Cardiac fibroblast (primary cell): Measurements from ENCODE around the gene FCHSD2.
A peak's percentile ranks its signal among the peaks of the same experiment; 100 is the strongest.

Experiments used
- DNase-seq, 2 donors: peaks; one replicate each; pipeline versions ENCODE4 v3.0.0 to v3.0.0-alpha.2; 2010; ENCODE audit warnings: low read depth in 2 of 2
- H3K4me3 ChIP-seq, 2 donors: replicated peaks in 1 of 2; 1 replicate in 1 of 2; 2 replicates in 1 of 2; pipeline ENCODE4 v1.5.1; 2011; ENCODE audit warnings: low read depth in 2 of 2, low read length in 2 of 2, mild to moderate bottlenecking in 2 of 2, moderate library complexity in 1 of 2
- CTCF ChIP-seq: IDR thresholded peaks from one replicate; pipeline ENCODE4 v1.5.1; 2011; ENCODE audit warnings: low read depth, mild to moderate bottlenecking, low read length, inconsistent platforms

Gene FCHSD2

DNA sequence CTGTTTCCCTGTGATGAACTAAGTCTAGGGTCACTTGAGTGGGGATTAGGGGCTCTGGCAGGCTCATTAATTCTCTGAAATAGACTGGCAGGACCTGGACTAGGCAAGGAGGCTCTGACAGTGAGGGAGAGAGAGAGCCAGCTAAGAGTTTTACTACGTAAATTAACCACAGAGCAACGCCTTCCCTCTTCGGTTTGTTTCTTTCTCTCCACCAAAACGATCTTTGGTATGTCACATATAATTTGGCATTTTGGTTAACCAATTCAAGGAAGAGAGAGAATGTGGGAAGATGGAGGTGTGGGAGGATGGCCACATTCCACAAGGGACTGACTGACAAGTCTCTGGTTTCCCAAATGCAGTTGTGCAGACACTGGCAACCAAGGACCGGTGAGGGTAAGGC, 300.0 kb downstream of the FCHSD2 start:
- DNase-seq, result no peak
- no peak overlapping the region for H3K4me3 ChIP-seq
- no peak for TF ChIP-seq CTCF

GRCh38 chr11:72841397-72841796, 300.7 kb downstream of the FCHSD2 start:
- TF ChIP-seq CTCF, result no peak
- no peak overlapping the region for H3K4me3 ChIP-seq
- no peak for DNase-seq

- no peak overlapping the region for H3K4me3 ChIP-seq
- no peak for TF ChIP-seq CTCF
- DNase-seq, result peak; percentile 85 to 92
Observed at GRCh38 chr11:72840780-72841179, 301.3 kb downstream of the FCHSD2 start.

- TF ChIP-seq CTCF, result no peak
- DNase-seq, result peak in 1 of 2 donors; percentile 54
Observed at GRCh38 chr11:72838691-72839305, 303.3 kb downstream of the FCHSD2 start.

GRCh38 chr11:72836111-72836510, 306.0 kb downstream of the FCHSD2 start:
- no peak for TF ChIP-seq CTCF
- peak; percentile 46 to 55 for DNase-seq
- H3K4me3 ChIP-seq, result no peak overlapping the region

More at GRCh38 chr11:72838691-72839305, 303.3 kb downstream of the FCHSD2 start:
- H3K4me3 ChIP-seq, result no peak overlapping the region

- no peak overlapping the region for H3K4me3 ChIP-seq
- TF ChIP-seq CTCF, result no peak
- peak in 1 of 2 donors; percentile 63 for DNase-seq
Observed at GRCh38 chr11:72834905-72835304, 307.2 kb downstream of the FCHSD2 start.
